Ishikawa (cell line): ENCODE measurements around the gene MECR.

Experiments used
- RAD21 ChIP-seq: IDR thresholded peaks from 2 replicates; pipeline ENCODE4 v1.6.1; 2012; ENCODE audit warnings: low read depth
- TF ChIP-seq, protein P1 (sequence below): IDR thresholded peaks from 2 replicates; pipeline ENCODE4 v1.6.1; 2012; ENCODE audit warnings: low read depth, mild to moderate bottlenecking

DNA sequence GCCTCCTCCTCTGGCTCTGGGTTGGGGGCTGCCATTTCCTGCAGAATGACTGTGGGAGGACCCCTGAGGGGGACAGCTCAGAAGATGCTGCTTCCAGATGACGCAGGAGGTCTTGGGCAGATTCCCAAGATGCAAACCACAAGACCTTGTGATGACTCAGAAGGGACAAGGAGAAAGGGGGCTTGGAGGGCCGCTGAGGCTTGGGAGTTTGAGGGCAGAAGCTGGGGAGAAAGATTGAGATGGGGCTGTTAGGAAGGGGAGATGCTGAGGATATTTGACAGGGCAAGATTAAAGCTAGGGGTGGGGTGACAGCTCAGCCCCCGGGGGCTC, 13.1 kb upstream of the MECR start:
- TF ChIP-seq RAD21: no peak
- TF ChIP-seq, protein P1, sequence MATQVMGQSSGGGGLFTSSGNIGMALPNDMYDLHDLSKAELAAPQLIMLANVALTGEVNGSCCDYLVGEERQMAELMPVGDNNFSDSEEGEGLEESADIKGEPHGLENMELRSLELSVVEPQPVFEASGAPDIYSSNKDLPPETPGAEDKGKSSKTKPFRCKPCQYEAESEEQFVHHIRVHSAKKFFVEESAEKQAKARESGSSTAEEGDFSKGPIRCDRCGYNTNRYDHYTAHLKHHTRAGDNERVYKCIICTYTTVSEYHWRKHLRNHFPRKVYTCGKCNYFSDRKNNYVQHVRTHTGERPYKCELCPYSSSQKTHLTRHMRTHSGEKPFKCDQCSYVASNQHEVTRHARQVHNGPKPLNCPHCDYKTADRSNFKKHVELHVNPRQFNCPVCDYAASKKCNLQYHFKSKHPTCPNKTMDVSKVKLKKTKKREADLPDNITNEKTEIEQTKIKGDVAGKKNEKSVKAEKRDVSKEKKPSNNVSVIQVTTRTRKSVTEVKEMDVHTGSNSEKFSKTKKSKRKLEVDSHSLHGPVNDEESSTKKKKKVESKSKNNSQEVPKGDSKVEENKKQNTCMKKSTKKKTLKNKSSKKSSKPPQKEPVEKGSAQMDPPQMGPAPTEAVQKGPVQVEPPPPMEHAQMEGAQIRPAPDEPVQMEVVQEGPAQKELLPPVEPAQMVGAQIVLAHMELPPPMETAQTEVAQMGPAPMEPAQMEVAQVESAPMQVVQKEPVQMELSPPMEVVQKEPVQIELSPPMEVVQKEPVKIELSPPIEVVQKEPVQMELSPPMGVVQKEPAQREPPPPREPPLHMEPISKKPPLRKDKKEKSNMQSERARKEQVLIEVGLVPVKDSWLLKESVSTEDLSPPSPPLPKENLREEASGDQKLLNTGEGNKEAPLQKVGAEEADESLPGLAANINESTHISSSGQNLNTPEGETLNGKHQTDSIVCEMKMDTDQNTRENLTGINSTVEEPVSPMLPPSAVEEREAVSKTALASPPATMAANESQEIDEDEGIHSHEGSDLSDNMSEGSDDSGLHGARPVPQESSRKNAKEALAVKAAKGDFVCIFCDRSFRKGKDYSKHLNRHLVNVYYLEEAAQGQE: no peak
